ENCODE measurements around the gene INSRR.

DNA sequence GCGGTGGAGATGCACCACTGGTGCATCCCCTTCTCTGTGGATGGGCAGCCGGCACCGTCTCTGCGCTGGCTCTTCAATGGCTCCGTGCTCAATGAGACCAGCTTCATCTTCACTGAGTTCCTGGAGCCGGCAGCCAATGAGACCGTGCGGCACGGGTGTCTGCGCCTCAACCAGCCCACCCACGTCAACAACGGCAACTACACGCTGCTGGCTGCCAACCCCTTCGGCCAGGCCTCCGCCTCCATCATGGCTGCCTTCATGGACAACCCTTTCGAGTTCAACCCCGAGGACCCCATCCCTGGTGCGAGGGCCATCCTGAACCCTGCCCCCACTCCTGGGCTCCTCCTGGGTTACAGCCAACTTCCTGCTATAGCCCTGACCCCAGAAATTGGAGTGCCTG is 14.7 kb upstream of the INSRR start:
- TF ChIP-seq ESRRB (CRISPR knock-in tag; IDR thresholded peaks at IDR 0.05; ENCODE audit: borderline replicate concordance) (no peak), MAX (CRISPR knock-in tag; IDR thresholded peaks at IDR 0.05) (no peak)
- TF ChIP-seq, protein P1, sequence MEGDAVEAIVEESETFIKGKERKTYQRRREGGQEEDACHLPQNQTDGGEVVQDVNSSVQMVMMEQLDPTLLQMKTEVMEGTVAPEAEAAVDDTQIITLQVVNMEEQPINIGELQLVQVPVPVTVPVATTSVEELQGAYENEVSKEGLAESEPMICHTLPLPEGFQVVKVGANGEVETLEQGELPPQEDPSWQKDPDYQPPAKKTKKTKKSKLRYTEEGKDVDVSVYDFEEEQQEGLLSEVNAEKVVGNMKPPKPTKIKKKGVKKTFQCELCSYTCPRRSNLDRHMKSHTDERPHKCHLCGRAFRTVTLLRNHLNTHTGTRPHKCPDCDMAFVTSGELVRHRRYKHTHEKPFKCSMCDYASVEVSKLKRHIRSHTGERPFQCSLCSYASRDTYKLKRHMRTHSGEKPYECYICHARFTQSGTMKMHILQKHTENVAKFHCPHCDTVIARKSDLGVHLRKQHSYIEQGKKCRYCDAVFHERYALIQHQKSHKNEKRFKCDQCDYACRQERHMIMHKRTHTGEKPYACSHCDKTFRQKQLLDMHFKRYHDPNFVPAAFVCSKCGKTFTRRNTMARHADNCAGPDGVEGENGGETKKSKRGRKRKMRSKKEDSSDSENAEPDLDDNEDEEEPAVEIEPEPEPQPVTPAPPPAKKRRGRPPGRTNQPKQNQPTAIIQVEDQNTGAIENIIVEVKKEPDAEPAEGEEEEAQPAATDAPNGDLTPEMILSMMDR (IDR thresholded peaks at IDR 0.05 in 2 of 3, conservative IDR thresholded peaks at IDR 0.05 in 1 of 3; ENCODE audit: insufficient read depth in 2 of 3, low read depth in 1 of 3, low read length in 3 of 3): no peak

Measured in K562 (cell line).